Measurements from ENCODE around the gene TRIM38. TPM values are rescaled to one million over a fixed set of nuclear protein-coding genes. Genes with fewer than 3 reads are reported as not detected.

The TRIM38 gene
- total RNA-seq, 4 donors from 2014 or later, result 9.4 to 14.4 (median 9.9) TPM

DNA sequence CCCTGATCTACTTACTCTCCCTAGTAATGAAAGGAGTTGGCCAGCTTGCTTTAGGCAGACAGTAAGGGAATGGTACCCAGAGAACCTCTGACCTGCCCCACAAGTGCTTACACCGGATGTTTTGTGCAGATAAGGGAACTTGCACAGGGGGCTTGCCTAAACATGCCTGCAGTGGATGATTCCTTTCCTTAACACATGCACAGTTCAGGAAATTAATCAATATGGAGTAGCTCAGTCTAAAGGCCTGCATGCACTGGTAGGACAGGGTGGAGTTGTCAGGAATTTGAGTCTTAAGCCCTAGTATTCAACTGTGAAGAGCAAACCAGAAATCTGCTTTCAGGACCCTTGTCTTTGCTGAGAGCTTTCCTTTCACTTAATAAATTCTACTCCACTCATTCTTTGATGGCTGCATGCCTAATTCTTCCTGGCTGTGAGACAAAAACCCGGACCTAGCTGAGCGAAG is 3.9 kb upstream of the TRIM38 start:
- Histone ChIP-seq H3K36me3 (no peaks in the 10 kb centered on the region), H3K4me3 (no peak overlapping the region), H3K9me3 (no peaks in the 10 kb centered on the region), H3K27ac (no peak overlapping the region), H3K27me3 (no peaks in the 10 kb centered on the region), H3K4me1 (peaks cover 6 to 16% (median 8%) of the 10 kb centered on the region in 4 donors)
- 83 to 86% methylated on average over 2 to 3 of the region's 3 CpGs for WGBS, 2 donors (ENCODE audit: low coverage in 1 of 2)
- in situ Hi-C loops (cut with MboI; ENCODE audit: low pct_ligation_motif_present in 1 of 4, low pct_unique_long_range_greater_than_20kb in 1 of 4, low sequenced_read_pairs in 3 of 4), result no loop called here
- intact Hi-C loops (cut with DNase I; ENCODE audit: low total_unique reads), result no loop called here
- TF ChIP-seq POLR2A (IDR thresholded peaks at IDR 0.05), result no peak
- TF ChIP-seq EP300 (IDR thresholded peaks at IDR 0.05; ENCODE audit: low read depth), result no peak
- TF ChIP-seq POLR2AphosphoS5 (IDR thresholded peaks at IDR 0.05), result no peak
- TF ChIP-seq, protein P1, sequence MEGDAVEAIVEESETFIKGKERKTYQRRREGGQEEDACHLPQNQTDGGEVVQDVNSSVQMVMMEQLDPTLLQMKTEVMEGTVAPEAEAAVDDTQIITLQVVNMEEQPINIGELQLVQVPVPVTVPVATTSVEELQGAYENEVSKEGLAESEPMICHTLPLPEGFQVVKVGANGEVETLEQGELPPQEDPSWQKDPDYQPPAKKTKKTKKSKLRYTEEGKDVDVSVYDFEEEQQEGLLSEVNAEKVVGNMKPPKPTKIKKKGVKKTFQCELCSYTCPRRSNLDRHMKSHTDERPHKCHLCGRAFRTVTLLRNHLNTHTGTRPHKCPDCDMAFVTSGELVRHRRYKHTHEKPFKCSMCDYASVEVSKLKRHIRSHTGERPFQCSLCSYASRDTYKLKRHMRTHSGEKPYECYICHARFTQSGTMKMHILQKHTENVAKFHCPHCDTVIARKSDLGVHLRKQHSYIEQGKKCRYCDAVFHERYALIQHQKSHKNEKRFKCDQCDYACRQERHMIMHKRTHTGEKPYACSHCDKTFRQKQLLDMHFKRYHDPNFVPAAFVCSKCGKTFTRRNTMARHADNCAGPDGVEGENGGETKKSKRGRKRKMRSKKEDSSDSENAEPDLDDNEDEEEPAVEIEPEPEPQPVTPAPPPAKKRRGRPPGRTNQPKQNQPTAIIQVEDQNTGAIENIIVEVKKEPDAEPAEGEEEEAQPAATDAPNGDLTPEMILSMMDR (IDR thresholded peaks at IDR 0.05), result no peak
- DNase-seq, result no peak

DNA sequence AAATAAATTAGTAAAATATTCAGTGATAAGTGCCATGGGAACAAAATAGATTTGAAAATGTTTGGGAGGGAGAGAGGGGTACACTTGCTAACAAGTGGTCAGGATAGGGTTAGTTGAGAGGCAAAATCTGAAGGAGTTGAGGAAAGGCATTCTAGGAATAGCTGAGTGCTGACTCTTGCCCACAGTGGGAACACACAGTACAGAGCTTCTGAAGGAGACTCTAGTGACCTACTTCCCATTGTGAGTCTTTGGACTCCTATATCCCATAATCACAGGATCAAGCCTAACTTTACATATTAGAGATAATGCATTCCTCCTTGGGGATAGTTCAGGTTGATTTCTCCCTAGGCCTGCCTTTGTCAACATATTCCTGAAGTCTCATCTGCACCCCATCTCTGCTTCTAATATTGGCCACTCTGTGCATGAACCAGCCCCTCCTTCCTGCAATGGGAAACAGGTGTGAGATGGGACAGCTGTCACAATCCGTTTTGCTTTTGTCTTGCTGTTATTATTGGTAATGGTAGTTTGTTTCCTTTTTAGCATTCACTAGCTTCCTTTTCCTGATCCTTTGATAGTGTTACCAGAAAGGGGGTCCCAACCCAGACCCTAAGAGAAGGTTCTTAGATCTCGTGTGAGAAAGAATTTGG is 2.6 kb upstream of the TRIM38 start:
- WGBS, 2 donors (ENCODE audit: low coverage in 1 of 2), result 56 to 69% methylated on average over 2 of the region's 2 CpGs
- H3K9me3 ChIP-seq, result no peaks in the 10 kb centered on the region
- no peaks in the 10 kb centered on the region for H3K27me3 ChIP-seq
- no peak overlapping the region for H3K27ac ChIP-seq
- TF ChIP-seq EP300 (IDR thresholded peaks at IDR 0.05; ENCODE audit: low read depth) (no peak), POLR2A (IDR thresholded peaks at IDR 0.05) (no peak), POLR2AphosphoS5 (IDR thresholded peaks at IDR 0.05) (no peak)
- TF ChIP-seq, protein P1 (IDR thresholded peaks at IDR 0.05), result no peak
- in situ Hi-C loops (cut with MboI; ENCODE audit: low pct_ligation_motif_present in 1 of 4, low pct_unique_long_range_greater_than_20kb in 1 of 4, low sequenced_read_pairs in 3 of 4) (no loop called here), intact Hi-C loops (cut with DNase I; ENCODE audit: low total_unique reads) (no loop called here)
- no peak overlapping the region for H3K4me3 ChIP-seq
- H3K4me1 ChIP-seq, result peaks cover 15 to 29% (median 18%) of the 10 kb centered on the region in 4 donors
- no peak for DNase-seq
- peaks cover 0 to 4% (median 0%) of the 10 kb centered on the region in 4 donors for H3K36me3 ChIP-seq

DNA sequence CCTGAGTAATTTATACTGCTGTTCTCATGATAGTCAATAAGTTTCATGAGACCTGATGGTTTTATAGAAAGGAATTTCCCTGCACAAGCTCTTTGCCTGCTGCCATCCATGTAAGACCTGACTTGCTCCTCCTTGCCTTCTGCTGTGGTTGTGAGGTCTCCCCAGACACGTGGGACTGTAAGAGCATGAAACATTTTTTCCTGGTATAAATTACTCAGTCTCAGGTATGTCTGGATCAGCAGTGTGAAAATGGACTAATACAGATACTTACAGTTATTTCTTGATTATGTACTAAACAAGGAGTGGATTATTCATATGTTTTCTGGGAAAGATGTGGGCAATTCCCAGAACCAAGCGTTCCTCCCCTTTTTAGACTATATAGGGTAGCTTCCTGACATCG is 1.9 kb upstream of the TRIM38 start:
- peaks cover 15 to 36% (median 21%) of the 10 kb centered on the region in 4 donors for H3K4me1 ChIP-seq
- no peaks in the 10 kb centered on the region for H3K9me3 ChIP-seq
- 75% methylated on average over 3 of the region's 3 CpGs; no CpG with 5 or more reads in 1 of the 2 donors for WGBS, 2 donors (ENCODE audit: low coverage in 1 of 2)
- no peak overlapping the region for H3K27ac ChIP-seq
- intact Hi-C loops (cut with DNase I; ENCODE audit: low total_unique reads), result no loop called here
- TF ChIP-seq EP300 (IDR thresholded peaks at IDR 0.05; ENCODE audit: low read depth) (no peak), POLR2AphosphoS5 (IDR thresholded peaks at IDR 0.05) (no peak), POLR2A (IDR thresholded peaks at IDR 0.05) (no peak)
- no peak for DNase-seq
- H3K36me3 ChIP-seq, result peaks cover 0 to 8% (median 0%) of the 10 kb centered on the region in 4 donors
- no peaks in the 10 kb centered on the region for H3K27me3 ChIP-seq
- H3K4me3 ChIP-seq, result no peak overlapping the region
- in situ Hi-C loops (cut with MboI; ENCODE audit: low pct_ligation_motif_present in 1 of 4, low pct_unique_long_range_greater_than_20kb in 1 of 4, low sequenced_read_pairs in 3 of 4), result no loop called here

DNA sequence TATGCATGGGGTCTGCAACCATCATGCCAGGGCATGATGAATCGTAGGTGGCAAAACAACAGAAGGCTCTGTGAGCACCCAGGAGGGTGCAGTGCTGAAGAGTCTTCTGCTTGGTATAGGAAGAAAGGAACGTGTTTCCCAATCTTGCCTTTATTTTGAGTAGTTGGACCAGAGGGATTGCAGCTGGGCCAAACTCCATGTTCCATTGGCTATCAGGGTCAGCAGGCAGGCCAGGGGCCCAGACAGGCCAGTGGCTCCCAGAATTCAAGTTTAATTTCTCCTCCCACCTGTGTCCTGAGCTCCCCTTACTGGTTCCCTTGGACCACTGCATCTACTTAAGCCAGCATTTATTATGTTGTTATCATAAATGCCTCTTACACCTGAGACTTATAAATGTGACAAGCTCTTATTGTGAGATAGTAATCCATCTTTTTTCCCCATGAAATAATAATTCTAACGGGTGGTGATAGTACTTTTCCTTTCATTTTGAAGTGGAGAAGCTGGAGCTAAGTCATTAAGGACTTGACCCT is 918 bp upstream of the TRIM38 start:
- in situ Hi-C loops (cut with MboI; ENCODE audit: low pct_ligation_motif_present in 1 of 4, low pct_unique_long_range_greater_than_20kb in 1 of 4, low sequenced_read_pairs in 3 of 4), result no loop called here
- Histone ChIP-seq H3K4me3 (peak overlapping the region in 3 of 4 donors; percentile 46 to 65 (median 62)), H3K27ac (peak overlapping the region; percentile 93 to 96 (median 94)), H3K36me3 (peaks cover 0 to 17% (median 6%) of the 10 kb centered on the region in 4 donors), H3K4me1 (peaks cover 19 to 45% (median 23%) of the 10 kb centered on the region in 4 donors), H3K27me3 (no peaks in the 10 kb centered on the region), H3K9me3 (no peaks in the 10 kb centered on the region)
- WGBS, 2 donors (ENCODE audit: low coverage in 1 of 2), result 0 to 62% methylated on average over 1 to 3 of the region's 3 CpGs
- intact Hi-C loops (cut with DNase I; ENCODE audit: low total_unique reads), result no loop called here
- DNase-seq, result no peak
- TF ChIP-seq POLR2A (IDR thresholded peaks at IDR 0.05) (no peak), POLR2AphosphoS5 (IDR thresholded peaks at IDR 0.05) (no peak), EP300 (IDR thresholded peaks at IDR 0.05; ENCODE audit: low read depth) (no peak)
- TF ChIP-seq, protein P1 (IDR thresholded peaks at IDR 0.05), result peak in 1 of 5 experiments; percentile 13

Data from transverse colon (tissue), 4 donors.